Parathyroid adenoma (tissue), 2 donors: ENCODE measurements around the gene KLF15.
"Not testable (repeated sequence)": the region's sequence is repeated elsewhere in the genome, so short reads cannot be mapped to it uniquely, and the experiment has no call there.

Source experiments
- H2AFZ ChIP-seq: fragments of 300-600 bp; sonication (generic); one replicate; pipeline ENCODE4 v1.7.0; 2017; ENCODE audit warnings: antibody characterized with exemption, mild to moderate bottlenecking
- H3K27ac ChIP-seq: fragments of 300-600 bp; sonication (generic); one replicate; pipeline ENCODE4 v1.7.0; 2017
- H3K27me3 ChIP-seq: fragments of 300-600 bp; sonication (generic); one replicate; pipeline ENCODE4 v1.7.0; 2017; ENCODE audit warnings: low read length; ENCODE audit not compliant: control insufficient read depth, insufficient read depth
- H3K36me3 ChIP-seq: fragments of 300-600 bp; sonication (generic); one replicate; pipeline ENCODE4 v1.7.0; 2017; ENCODE audit warnings: low read length; ENCODE audit not compliant: control insufficient read depth, insufficient read depth
- H3K4me1 ChIP-seq: fragments of 300-600 bp; sonication (generic); one replicate; pipeline ENCODE4 v1.7.0; 2017; ENCODE audit warnings: control low read depth
- H3K4me2 ChIP-seq: fragments of 300-600 bp; sonication (generic); one replicate; pipeline ENCODE4 v1.7.0; 2017; ENCODE audit warnings: low read length
- H3K4me3 ChIP-seq: fragments of 300-600 bp; sonication (generic); one replicate; pipeline ENCODE4 v1.7.0; 2017; ENCODE audit warnings: low read depth, low read length
- H3K79me2 ChIP-seq: fragments of 300-600 bp; sonication (generic); one replicate; pipeline ENCODE4 v1.7.0; 2017; ENCODE audit warnings: control low read depth
- H3K9ac ChIP-seq: fragments of 300-600 bp; sonication (generic); one replicate; pipeline ENCODE4 v1.7.0; 2017; ENCODE audit warnings: mild to moderate bottlenecking
- H3K9me3 ChIP-seq: fragments of 300-600 bp; sonication (generic); one replicate; pipeline ENCODE4 v1.7.0; 2017; ENCODE audit warnings: low read length; ENCODE audit not compliant: control insufficient read depth
- CTCF ChIP-seq: fragments of 300-600 bp; sonication (generic); IDR thresholded peaks from one replicate; pipeline ENCODE4 v1.7.0; 2017; ENCODE audit warnings: antibody characterized with exemption, mild to moderate bottlenecking
- donor health status: primary hyperparathyroidism.

KLF15 gene

GRCh38 chr3:126337980-126338651 is 19.1 kb downstream of the KLF15 start:
- TF ChIP-seq CTCF: no peak
- H2AFZ ChIP-seq: no peak overlapping the region
- H3K27me3 ChIP-seq: no peaks in the 10 kb centered on the region
- H3K27ac ChIP-seq: no peak overlapping the region
- H3K9me3 ChIP-seq: no peaks in the 10 kb centered on the region
- no peak overlapping the region for H3K4me2 ChIP-seq
- no peak overlapping the region for H3K4me3 ChIP-seq
- no peaks in the 10 kb centered on the region for H3K79me2 ChIP-seq
- no peaks in the 10 kb centered on the region for H3K36me3 ChIP-seq
- no peak overlapping the region for H3K9ac ChIP-seq
- H3K4me1 ChIP-seq: no peaks in the 10 kb centered on the region

- H3K4me2 ChIP-seq, H2AFZ ChIP-seq, H3K9ac ChIP-seq, H3K4me3 ChIP-seq, H3K27me3 ChIP-seq, H3K36me3 ChIP-seq, H3K27ac ChIP-seq, H3K79me2 ChIP-seq, H3K4me1 ChIP-seq, H3K9me3 ChIP-seq: not testable (repeated sequence)
Observed at GRCh38 chr3:126331812-126332336, 25.3 kb downstream of the KLF15 start.

GRCh38 chr3:126329927-126330725 is 27.1 kb downstream of the KLF15 start:
- Histone ChIP-seq H3K27me3 (no peaks in the 10 kb centered on the region), H3K4me1 (no peaks in the 10 kb centered on the region), H3K27ac (no peak overlapping the region), H3K9me3 (peaks cover 3% of the 10 kb centered on the region), H3K4me3 (no peak overlapping the region), H3K79me2 (no peaks in the 10 kb centered on the region), H3K36me3 (no peaks in the 10 kb centered on the region), H3K4me2 (no peak overlapping the region), H2AFZ (no peak overlapping the region), H3K9ac (no peak overlapping the region)
- TF ChIP-seq CTCF: no peak

GRCh38 chr3:126326629-126327028 is 30.6 kb downstream of the KLF15 start:
- H3K27ac ChIP-seq: no peak overlapping the region
- H3K4me2 ChIP-seq: no peak overlapping the region
- no peaks in the 10 kb centered on the region for H3K4me1 ChIP-seq
- no peak overlapping the region for H3K9ac ChIP-seq
- H3K9me3 ChIP-seq: peaks cover 3% of the 10 kb centered on the region
- no peaks in the 10 kb centered on the region for H3K36me3 ChIP-seq
- no peaks in the 10 kb centered on the region for H3K27me3 ChIP-seq
- H3K79me2 ChIP-seq: no peaks in the 10 kb centered on the region
- no peak overlapping the region for H2AFZ ChIP-seq
- no peak for TF ChIP-seq CTCF
- H3K4me3 ChIP-seq: no peak overlapping the region

GRCh38 chr3:126322181-126322967 is 34.8 kb downstream of the KLF15 start:
- no peak overlapping the region for H2AFZ ChIP-seq
- H3K4me3 ChIP-seq: no peak overlapping the region

More at GRCh38 chr3:126322181-126322967, 34.8 kb downstream of the KLF15 start:
- Histone ChIP-seq H3K9me3 (peaks cover 3% of the 10 kb centered on the region), H3K4me1 (no peaks in the 10 kb centered on the region), H3K36me3 (no peaks in the 10 kb centered on the region), H3K4me2 (no peak overlapping the region), H3K9ac (no peak overlapping the region), H3K27ac (no peak overlapping the region), H3K79me2 (no peaks in the 10 kb centered on the region), H3K27me3 (no peaks in the 10 kb centered on the region)
- no peak for TF ChIP-seq CTCF
